ENCODE results near the gene SIX3.

SIX3 gene

GRCh38 chr2:44909831-44910230 lies 31.7 kb upstream of the SIX3 start:
- TF ChIP-seq, protein P1, sequence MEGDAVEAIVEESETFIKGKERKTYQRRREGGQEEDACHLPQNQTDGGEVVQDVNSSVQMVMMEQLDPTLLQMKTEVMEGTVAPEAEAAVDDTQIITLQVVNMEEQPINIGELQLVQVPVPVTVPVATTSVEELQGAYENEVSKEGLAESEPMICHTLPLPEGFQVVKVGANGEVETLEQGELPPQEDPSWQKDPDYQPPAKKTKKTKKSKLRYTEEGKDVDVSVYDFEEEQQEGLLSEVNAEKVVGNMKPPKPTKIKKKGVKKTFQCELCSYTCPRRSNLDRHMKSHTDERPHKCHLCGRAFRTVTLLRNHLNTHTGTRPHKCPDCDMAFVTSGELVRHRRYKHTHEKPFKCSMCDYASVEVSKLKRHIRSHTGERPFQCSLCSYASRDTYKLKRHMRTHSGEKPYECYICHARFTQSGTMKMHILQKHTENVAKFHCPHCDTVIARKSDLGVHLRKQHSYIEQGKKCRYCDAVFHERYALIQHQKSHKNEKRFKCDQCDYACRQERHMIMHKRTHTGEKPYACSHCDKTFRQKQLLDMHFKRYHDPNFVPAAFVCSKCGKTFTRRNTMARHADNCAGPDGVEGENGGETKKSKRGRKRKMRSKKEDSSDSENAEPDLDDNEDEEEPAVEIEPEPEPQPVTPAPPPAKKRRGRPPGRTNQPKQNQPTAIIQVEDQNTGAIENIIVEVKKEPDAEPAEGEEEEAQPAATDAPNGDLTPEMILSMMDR (IDR thresholded peaks at IDR 0.05; ENCODE audit: insufficient read depth, low read length) = no peak
- TF ChIP-seq GABPA (IDR thresholded peaks at IDR 0.05; ENCODE audit: low read depth) = no peak
- no peak for TF ChIP-seq SPI1 (IDR thresholded peaks at IDR 0.05; ENCODE audit: borderline replicate concordance, low read depth)
- TF ChIP-seq POLR2AphosphoS5 (IDR thresholded peaks at IDR 0.05; ENCODE audit: low read depth) = no peak
- TF ChIP-seq, protein P2, sequence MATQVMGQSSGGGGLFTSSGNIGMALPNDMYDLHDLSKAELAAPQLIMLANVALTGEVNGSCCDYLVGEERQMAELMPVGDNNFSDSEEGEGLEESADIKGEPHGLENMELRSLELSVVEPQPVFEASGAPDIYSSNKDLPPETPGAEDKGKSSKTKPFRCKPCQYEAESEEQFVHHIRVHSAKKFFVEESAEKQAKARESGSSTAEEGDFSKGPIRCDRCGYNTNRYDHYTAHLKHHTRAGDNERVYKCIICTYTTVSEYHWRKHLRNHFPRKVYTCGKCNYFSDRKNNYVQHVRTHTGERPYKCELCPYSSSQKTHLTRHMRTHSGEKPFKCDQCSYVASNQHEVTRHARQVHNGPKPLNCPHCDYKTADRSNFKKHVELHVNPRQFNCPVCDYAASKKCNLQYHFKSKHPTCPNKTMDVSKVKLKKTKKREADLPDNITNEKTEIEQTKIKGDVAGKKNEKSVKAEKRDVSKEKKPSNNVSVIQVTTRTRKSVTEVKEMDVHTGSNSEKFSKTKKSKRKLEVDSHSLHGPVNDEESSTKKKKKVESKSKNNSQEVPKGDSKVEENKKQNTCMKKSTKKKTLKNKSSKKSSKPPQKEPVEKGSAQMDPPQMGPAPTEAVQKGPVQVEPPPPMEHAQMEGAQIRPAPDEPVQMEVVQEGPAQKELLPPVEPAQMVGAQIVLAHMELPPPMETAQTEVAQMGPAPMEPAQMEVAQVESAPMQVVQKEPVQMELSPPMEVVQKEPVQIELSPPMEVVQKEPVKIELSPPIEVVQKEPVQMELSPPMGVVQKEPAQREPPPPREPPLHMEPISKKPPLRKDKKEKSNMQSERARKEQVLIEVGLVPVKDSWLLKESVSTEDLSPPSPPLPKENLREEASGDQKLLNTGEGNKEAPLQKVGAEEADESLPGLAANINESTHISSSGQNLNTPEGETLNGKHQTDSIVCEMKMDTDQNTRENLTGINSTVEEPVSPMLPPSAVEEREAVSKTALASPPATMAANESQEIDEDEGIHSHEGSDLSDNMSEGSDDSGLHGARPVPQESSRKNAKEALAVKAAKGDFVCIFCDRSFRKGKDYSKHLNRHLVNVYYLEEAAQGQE (IDR thresholded peaks at IDR 0.05; ENCODE audit: insufficient replicate concordance, low read depth) = no peak
- Histone ChIP-seq H3K27me3 (ENCODE audit: insufficient read depth, poor library complexity, severe bottlenecking) (no peaks in the 10 kb centered on the region), H3K4me3 (replicated peaks; ENCODE audit: insufficient read depth, low read length) (no peak overlapping the region), H3K27ac (replicated peaks) (no peak overlapping the region)
- no peak for DNase-seq (ENCODE audit: low read depth in 1 of 2, low spot score in 1 of 2)

DNA sequence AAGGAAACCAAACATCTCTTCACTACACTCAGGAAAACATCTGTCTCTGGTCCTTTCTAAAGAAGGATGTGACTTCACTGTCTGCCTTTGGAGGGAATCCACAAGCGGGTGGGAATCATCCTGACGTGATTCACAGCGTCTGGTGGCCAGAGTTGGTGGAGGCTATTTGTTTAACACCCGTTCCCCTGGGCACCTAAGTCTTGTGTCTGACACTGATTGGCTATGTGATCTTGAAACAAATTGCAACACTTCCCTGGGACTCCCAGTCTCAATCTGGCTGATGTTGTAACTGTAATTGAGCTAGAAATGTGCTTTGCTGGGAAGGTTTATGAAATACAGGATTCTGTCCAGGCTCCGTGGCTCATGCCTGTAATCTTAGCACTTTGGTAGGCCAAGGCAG lies 28.8 kb upstream of the SIX3 start:
- no peaks in the 10 kb centered on the region for H3K27me3 ChIP-seq (ENCODE audit: insufficient read depth, poor library complexity, severe bottlenecking)
- DNase-seq (ENCODE audit: low read depth in 1 of 2, low spot score in 1 of 2) = no peak
- H3K4me3 ChIP-seq (replicated peaks; ENCODE audit: insufficient read depth, low read length) = no peak overlapping the region
- H3K27ac ChIP-seq (replicated peaks) = no peak overlapping the region
- TF ChIP-seq POLR2AphosphoS5 (IDR thresholded peaks at IDR 0.05; ENCODE audit: low read depth) (no peak), GABPA (IDR thresholded peaks at IDR 0.05; ENCODE audit: low read depth) (no peak), SPI1 (IDR thresholded peaks at IDR 0.05; ENCODE audit: borderline replicate concordance, low read depth) (no peak)
- TF ChIP-seq, protein P2 (IDR thresholded peaks at IDR 0.05; ENCODE audit: insufficient replicate concordance, low read depth) = no peak
- TF ChIP-seq, protein P1 (IDR thresholded peaks at IDR 0.05; ENCODE audit: insufficient read depth, low read length) = no peak

DNA sequence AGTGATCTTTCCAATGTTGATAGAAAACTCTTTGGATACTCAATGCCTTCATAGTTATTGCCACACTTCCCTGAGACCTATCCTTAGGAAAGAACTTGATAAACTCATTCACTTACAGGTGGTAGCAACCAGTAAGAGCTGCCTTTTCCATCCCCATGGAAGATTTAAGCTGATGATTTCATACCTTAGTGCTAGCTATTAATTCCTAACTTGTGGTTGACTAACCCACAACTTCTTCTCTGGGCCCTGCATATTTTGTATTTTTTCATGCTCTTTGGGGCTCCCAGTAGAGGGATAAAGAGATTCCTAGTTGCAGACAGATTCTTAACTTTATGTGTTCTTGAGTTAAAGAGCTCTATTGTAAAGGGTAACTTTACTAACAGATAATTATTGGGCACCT lies 25.2 kb upstream of the SIX3 start:
- H3K27ac ChIP-seq (replicated peaks) = no peak overlapping the region
- H3K27me3 ChIP-seq (ENCODE audit: insufficient read depth, poor library complexity, severe bottlenecking) = no peaks in the 10 kb centered on the region
- no peak overlapping the region for H3K4me3 ChIP-seq (replicated peaks; ENCODE audit: insufficient read depth, low read length)
- DNase-seq (ENCODE audit: low read depth in 1 of 2, low spot score in 1 of 2) = no peak
- TF ChIP-seq, protein P2 (IDR thresholded peaks at IDR 0.05; ENCODE audit: insufficient replicate concordance, low read depth) = no peak
- TF ChIP-seq SPI1 (IDR thresholded peaks at IDR 0.05; ENCODE audit: borderline replicate concordance, low read depth) (no peak), GABPA (IDR thresholded peaks at IDR 0.05; ENCODE audit: low read depth) (no peak)

All from HL-60 (cell line).